ENCODE results near the gene SP2. TPM values are rescaled to one million over a fixed set of nuclear protein-coding genes. Genes with fewer than 3 reads are reported as not detected.
A peak's percentile ranks its signal among the peaks of the same experiment; 100 is the strongest.

Gene SP2
- total and polyA plus RNA-seq, 2 of the 13 experiments (the other 11 are each of a cell fraction or from before 2014, with no cell fraction given): 1.4 to 4.8 TPM

- TF ChIP-seq KAT2B (IDR thresholded peaks at IDR 0.05; ENCODE audit: borderline replicate concordance, low read depth, low read length): no peak
- TF ChIP-seq SOX13 (IDR thresholded peaks at IDR 0.05): 0 out of 2 replicates have a peak, but pooled peaks have one; percentile 31
- TF ChIP-seq SOX13 (CRISPR knock-in tag; conservative IDR thresholded peaks at IDR 0.05 in 1 of 2, IDR thresholded peaks at IDR 0.05 in 1 of 2): peak in 1 of 2 experiments; percentile 38; a peak in 1 of 4 replicates
- no peak for TF ChIP-seq ZBTB7A (CRISPR knock-in tag; IDR thresholded peaks at IDR 0.05)
- no peak for TF ChIP-seq AFF4 (CRISPR knock-in tag; IDR thresholded peaks at IDR 0.05)
- peak; percentile 78 for TF ChIP-seq ZNF414 (CRISPR knock-in tag; IDR thresholded peaks at IDR 0.05)
- 0 out of 2 replicates have a peak, but pooled peaks have one; percentile 38 for TF ChIP-seq SP140L (CRISPR knock-in tag; IDR thresholded peaks at IDR 0.05; ENCODE audit: borderline replicate concordance)
- no peak for TF ChIP-seq CREB1 (IDR thresholded peaks at IDR 0.05)
- no peak for TF ChIP-seq CREB1 (CRISPR knock-in tag; IDR thresholded peaks at IDR 0.05)
- TF ChIP-seq ZFP91 (CRISPR knock-in tag; IDR thresholded peaks at IDR 0.05; ENCODE audit: borderline replicate concordance): peak; percentile 86
- no peak for TF ChIP-seq ZNF251 (CRISPR knock-in tag; IDR thresholded peaks at IDR 0.05)
- no peak for TF ChIP-seq IRF1 (CRISPR knock-in tag; IDR thresholded peaks at IDR 0.05; ENCODE audit: low read depth)
- peak; percentile 46 for TF ChIP-seq RBM39 (IDR thresholded peaks at IDR 0.05; ENCODE audit: low read depth, low read length, poor library complexity, severe bottlenecking)
- TF ChIP-seq REXO4 (CRISPR knock-in tag; IDR thresholded peaks at IDR 0.05; ENCODE audit: borderline replicate concordance): no peak
- TF ChIP-seq JUNB (CRISPR knock-in tag; IDR thresholded peaks at IDR 0.05; ENCODE audit: borderline replicate concordance): no peak
- 0 out of 2 replicates have a peak, but pooled peaks have one; percentile 60 for TF ChIP-seq CENPT (CRISPR knock-in tag; IDR thresholded peaks at IDR 0.05; ENCODE audit: low read depth)
- TF ChIP-seq DMAP1 (CRISPR knock-in tag; IDR thresholded peaks at IDR 0.05): no peak
- TF ChIP-seq ZNF34 (CRISPR knock-in tag; IDR thresholded peaks at IDR 0.05; ENCODE audit: borderline replicate concordance): peak; percentile 79; the same call in 1 of the 2 replicates
- TF ChIP-seq POLR2AphosphoS5 (IDR thresholded peaks at IDR 0.05; ENCODE audit: low read depth, low read length): no peak
- no peak for TF ChIP-seq KDM4B (CRISPR knock-in tag; IDR thresholded peaks at IDR 0.05)
- TF ChIP-seq GATAD1 (CRISPR knock-in tag; IDR thresholded peaks at IDR 0.05): peak; percentile 43
Observed at GRCh38 chr17:47850692-47851573, 45.1 kb upstream of the SP2 start, which contains the start of gene SP6 (continued).

Measured in HepG2 (cell line).